DMS 273 treated with DMSO at 0.1 percent for 48 hours (cell line): ENCODE data around the gene AKAIN1.
A peak's percentile ranks its signal among the peaks of the same experiment; 100 is the strongest.

Source experiments
- DNase-seq: peaks from one replicate; lab custom pipeline; 2025; lab: John Stamatoyannopoulos, UW

Gene AKAIN1

DNA sequence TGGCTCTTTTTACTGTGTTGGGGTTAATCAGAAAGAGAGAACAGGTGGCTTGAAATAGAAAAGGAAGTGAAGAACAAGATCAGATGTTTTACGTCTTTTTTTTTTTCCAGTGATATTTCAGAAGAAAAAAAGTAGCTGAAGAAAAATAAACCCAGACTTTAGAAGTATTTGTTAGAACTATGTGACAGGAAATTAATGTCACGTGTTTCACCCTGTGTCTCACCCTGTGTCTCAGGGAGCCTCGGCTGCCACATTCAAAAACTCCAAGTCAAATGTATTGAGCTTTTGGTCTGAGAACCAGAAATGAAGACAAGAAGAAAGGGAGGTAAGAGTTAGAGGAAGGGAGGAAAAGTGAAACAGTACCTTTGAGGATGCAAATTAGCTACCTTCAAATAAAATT is 38.0 kb downstream of the AKAIN1 start:
- DNase-seq = no peak

DNA sequence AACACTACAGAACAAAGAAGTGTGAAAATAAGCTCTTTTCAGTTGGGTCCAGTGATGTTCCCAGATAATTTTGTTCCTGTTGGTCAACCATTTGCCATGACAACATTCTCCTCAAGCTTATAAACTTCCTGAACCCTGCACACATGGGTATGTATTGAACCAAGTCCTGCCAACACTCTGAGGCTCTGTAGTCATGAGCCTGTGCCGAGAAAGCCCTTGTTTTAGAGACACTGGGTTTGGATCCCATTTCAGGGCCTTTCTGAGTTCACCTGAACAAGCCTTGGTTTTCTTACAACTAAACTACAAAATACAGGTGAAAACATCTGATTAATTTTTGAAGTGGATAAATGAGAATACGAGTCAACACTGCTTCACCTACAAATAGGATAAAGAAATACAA is 38.5 kb downstream of the AKAIN1 start:
- no peak for DNase-seq

- peak; percentile 37 for DNase-seq
Observed at GRCh38 chr18:5158172-5158571, 38.9 kb downstream of the AKAIN1 start.

DNA sequence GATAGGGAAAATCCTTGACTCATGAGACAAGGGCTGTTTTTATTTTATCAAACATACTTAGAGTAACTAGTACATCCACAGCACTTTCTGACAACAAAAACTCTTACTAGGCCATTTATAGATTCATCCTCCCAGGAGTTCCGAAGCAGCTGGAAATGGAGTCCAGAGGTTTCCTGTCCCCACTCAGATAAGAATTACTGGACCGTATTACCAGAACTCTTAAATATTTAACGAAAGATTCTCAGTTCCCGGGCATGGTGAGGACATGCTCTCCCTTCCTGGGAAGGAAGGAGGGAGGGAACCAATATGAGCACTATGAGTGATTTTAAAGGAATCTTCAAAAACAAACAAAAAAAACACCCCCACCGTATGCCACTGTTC is 41.2 kb downstream of the AKAIN1 start:
- no peak for DNase-seq

GRCh38 chr18:5155218-5155906 is 41.7 kb downstream of the AKAIN1 start:
- DNase-seq = no peak

DNA sequence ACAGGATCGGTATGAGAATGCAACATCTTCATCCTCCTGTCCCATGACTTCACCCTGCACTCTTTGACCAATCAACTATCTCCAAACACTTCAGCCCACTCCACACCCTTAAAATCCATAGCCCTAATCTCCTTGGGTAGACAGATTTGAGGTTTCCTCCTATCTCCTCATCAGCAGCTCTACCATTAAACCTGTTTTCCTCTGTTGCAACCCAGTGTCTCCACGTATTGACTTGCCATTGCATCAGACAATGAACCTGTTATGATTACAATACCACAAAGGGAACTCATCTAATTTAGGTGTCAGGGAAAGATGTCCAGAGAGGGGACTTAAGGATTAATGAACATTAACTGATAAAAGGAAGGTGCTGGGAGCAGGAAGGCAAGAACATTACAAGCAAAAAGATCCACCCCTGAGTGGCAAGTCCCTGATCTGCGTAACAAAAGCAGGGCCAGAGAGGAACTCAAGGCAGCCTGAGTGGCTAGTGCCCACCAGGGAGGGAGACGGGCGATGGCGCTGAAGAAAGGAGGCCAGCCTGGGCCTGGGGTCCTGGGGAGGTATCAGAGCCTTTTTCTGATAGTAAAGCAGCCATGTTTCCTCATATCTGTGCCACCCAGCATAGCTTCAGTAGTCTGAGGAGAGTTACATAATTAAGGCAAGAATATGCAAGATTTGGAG is 44.6 kb downstream of the AKAIN1 start:
- no peak for DNase-seq

GRCh38 chr18:5150894-5151293 is 46.2 kb downstream of the AKAIN1 start:
- no peak for DNase-seq

GRCh38 chr18:5146093-5146492 is 51.0 kb downstream of the AKAIN1 start:
- DNase-seq = no peak

DNA sequence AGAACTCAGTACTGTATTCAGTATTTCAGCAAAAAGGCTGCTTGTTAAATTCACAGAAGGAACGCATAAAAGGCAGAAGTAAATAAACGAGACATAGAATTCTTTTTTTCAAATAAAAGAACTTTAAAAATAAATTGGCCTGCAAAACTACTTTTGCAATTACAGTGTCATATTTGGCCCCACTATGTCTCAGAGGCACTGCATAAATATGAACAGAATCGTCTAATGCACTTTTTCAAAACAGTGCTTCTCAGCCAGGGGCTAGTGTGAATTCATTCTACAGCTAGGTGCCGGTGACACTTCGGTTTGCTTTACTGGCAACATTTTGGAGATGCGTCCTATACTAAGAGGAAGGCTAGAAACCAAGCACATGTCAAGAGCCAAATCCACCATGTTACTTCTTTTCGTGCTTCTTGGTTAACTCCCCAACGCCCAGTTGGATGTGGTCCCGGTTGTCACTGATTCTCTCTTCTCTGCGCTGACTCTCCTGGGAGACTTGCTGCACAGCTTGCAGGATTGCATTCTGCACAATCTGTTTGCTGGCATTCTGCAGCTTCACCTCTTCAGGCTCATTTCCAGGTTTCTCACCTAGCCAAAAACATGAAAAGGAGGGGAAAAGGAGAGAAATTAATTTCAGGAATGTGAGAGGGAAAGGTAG is 51.8 kb downstream of the AKAIN1 start:
- no peak for DNase-seq

- DNase-seq = no peak
Observed at GRCh38 chr18:5144629-5145028, 52.4 kb downstream of the AKAIN1 start.

DNA sequence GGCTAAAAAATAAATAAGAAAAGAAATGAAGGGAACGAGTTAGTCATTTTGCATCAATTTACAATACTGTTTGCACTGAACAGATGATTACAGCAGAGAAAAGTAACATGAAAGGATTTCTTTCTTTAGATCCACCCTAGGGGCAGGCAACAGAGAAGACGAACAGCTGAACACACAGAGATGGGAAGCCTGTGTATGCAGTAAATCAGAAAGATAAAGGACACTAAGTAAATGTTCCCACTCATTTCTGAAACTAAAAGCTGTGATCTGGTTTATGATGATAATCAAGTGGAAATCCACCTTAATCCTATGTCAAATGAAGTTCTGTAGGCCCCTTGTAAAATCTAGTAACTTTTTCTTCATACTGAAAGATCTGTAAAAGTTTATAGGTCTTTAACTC is 54.2 kb downstream of the AKAIN1 start:
- no peak for DNase-seq

GRCh38 chr18:5142131-5142530 is 54.9 kb downstream of the AKAIN1 start:
- no peak for DNase-seq

DNA sequence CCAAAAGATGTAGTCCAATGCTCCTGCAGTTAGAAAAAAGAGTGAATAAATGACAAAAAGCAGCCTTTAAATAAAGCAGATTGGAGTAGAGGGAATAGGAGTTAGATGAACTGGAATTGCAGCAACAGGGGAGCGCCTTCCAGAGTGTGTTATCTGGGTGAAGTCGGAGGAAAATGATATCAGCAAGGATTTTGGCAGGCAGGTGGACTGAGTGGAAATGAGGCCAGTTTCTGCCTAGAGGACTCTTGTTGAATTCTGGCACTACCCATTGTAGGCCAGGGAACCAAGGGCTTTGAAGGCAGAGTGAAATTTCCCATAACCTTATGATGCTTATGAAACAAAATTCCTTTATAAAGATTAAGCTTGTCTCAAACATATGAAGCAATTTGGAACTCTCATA is 59.8 kb downstream of the AKAIN1 start:
- no peak for DNase-seq

GRCh38 chr18:5132987-5133386 is 64.1 kb downstream of the AKAIN1 start:
- no peak for DNase-seq

DNA sequence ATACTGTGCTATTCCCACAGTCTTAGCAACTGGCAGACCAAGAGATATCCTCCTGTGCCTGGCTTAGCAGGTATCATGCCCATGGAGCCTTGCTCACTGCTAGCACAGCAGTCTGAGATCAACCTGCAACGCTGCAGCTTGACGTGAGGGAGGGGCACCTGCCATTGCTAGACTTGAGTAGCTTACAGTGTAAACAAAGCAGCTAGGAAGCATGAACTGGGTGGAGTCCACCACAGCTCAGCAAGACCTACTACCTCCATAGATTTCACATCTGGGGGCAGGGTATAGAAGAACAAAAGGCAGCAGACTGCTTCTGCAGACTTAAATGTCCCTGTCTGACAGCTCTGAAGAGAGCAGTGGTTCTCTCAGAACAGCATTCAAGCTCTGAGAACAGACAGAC is 74.8 kb downstream of the AKAIN1 start:
- no peak for DNase-seq

DNA sequence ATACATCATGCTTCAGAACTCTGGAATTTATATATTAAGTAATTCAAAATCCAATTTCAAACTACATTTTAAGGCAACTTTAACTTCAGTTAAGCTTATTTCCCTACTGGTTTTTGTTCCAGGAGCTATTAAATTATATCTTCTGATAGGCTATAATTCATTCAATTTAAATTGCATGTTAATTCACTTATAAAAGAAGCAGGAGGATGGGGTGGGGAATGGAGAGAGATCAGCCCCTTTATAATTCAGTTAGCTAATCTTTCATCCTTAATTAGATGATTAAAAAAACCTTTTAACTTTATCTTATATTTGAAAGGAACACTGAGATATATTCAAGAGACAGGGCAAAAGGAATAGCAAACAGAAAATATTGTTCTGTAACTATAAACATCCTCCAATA is 86.8 kb downstream of the AKAIN1 start:
- no peak for DNase-seq

- DNase-seq = no peak
Observed at GRCh38 chr18:5107988-5108387, 89.1 kb downstream of the AKAIN1 start.

- DNase-seq = peak; percentile 7
Observed at GRCh38 chr18:5106730-5107129, 90.3 kb downstream of the AKAIN1 start.

DNA sequence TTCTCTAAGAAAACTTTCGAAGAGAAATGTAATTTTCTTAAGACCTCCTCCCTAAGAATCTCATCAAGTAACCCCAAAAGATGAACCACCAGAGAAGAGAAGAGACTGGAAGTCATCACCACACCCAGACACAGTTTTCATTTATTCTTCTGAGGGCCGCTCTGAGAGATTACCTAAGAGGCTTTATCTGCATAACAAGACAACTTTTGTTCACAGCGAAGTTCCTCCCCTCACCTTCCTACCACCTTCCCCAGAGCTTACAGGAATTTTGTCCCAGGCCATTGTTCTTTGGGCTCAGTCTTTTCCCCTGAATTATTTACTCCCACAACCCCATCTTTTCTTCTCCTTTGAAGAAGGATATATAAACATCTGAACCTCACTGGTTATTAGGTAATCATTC is 92.8 kb downstream of the AKAIN1 start:
- DNase-seq = no peak

DNA sequence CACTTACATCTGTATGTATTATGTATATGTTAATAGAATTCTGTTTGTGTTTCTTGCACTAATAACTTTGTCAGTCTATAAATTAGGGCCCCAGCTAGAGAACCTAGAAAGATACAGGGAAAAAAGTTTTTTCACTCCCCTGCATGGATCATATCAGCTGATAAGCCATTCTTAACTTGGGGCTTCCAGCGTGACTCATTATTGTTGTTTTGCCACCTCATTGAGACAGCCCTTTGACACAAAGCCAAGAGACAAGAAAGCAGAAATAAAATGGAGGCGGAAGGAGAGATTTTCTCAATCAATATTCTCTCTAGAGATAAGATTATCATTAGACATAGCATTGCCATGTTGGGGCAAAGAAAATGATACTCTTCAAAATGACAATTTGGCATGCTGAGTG is 93.4 kb downstream of the AKAIN1 start:
- no peak for DNase-seq

DNA sequence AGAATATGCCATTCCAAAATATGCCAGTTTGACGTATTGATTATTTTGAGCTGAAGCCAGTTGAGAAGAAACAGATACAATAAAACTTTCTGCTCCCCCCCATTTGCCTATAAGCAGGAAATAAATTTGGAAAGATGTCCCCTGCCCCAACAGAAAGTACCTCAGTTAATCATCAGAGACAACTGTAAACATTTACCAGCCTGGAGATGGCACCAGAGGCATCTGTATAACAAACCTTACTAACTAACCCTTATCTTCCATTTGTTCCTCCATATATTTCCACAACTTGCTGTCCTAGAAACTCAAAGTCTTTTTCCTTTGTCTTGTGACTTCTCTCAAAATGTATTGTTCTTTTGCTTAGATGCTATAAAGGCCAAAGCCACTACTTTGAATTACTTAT is 93.8 kb downstream of the AKAIN1 start:
- DNase-seq = no peak

DNA sequence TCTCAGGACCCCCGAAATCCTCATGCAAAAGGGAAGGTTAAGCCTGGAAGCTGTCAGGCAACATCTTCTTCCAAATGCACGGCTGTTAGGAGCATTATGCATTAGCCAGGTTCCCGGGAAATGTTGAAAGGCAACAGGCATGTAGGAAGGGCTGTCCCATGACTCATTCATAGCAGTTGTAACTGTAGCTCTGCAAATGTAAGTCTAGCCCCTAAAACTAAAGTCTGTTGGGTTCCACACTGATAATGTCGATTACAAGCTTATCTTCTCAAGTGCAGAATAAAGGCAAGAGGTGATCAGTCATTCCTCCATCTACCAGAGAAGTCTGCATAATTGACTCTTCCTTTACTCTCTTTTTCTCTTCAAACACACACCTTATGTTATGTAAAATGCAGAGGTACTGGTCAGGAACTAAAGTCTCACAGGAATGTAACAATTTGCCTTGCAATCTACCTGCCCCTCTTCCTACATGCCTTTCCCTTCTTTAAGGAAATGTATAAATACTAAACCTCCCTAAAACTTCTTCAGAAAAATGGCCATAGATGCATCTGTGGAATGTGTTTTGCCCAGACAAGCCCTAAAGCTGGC is 99.8 kb downstream of the AKAIN1 start:
- no peak for DNase-seq

- DNase-seq = no peak
Observed at GRCh38 chr18:5095239-5095638, 101.8 kb downstream of the AKAIN1 start.
